IMR-90 (cell line): ENCODE measurements around the gene SDCCAG8. TPM values are rescaled to one million over a fixed set of nuclear protein-coding genes. Genes with fewer than 3 reads are reported as not detected.

ENCODE experiments used
- ATAC-seq: fragments of 200-7000 bp; cut with Tn5 transposase; 2 replicates; pipeline ENCODE4 v1.9.1; 2020; ENCODE audit warnings: low read depth, mild to moderate bottlenecking, moderate library complexity
- BruUV-seq: library from RNA; stranded (reverse); fragments of 400-500 nt; replicated peaks from 2 replicates; lab custom pipeline; 2021; lab: Mats Ljungman, UMichigan
- CTCF ChIA-PET: fragments of 300-600 bp; formaldehyde crosslinking; extraction: SDS; loops from one replicate; lab custom pipeline; 2021; ENCODE audit warnings: antibody characterized with exemption; lab: Yijun Ruan, JAX
- POLR2A ChIA-PET: fragments of 300-600 bp; sonication (Branson Sonifier 250); formaldehyde crosslinking; loops from one replicate; lab custom pipeline; 2022; ENCODE audit warnings: antibody characterized with exemption; ENCODE audit not compliant: unreplicated experiment; lab: Charles Lee
- DNase-seq: peaks from one replicate; pipeline ENCODE4 v3.0.0; 2013
- H2AFZ ChIP-seq: replicated peaks from 2 replicates; pipeline ENCODE3; 2013; ENCODE audit warnings: low read length, mild to moderate bottlenecking; ENCODE audit not compliant: poor library complexity
- H2AK5ac ChIP-seq: 2 replicates; pipeline ENCODE4 v1.6.1; 2013; ENCODE audit warnings: low read depth, low read length, inconsistent platforms
- H2AK9ac ChIP-seq: replicated peaks from 2 replicates; pipeline ENCODE3; 2013; ENCODE audit warnings: mild to moderate bottlenecking, low read depth, low read length, moderate library complexity; ENCODE audit not compliant: poor library complexity
- H2BK120ac ChIP-seq: 2 replicates; pipeline ENCODE4 v1.6.1; 2013; ENCODE audit warnings: low read depth, low read length, inconsistent platforms
- H2BK15ac ChIP-seq: 3 replicates; pipeline ENCODE4 v1.6.1; 2013; ENCODE audit warnings: low read depth, low read length, inconsistent platforms
- H2BK20ac ChIP-seq: 2 replicates; pipeline ENCODE4 v1.6.1; 2013; ENCODE audit warnings: low read depth, mild to moderate bottlenecking, inconsistent platforms, low read length, moderate library complexity
- H2BK5ac ChIP-seq: 2 replicates; pipeline ENCODE4 v1.6.1; 2013; ENCODE audit warnings: mild to moderate bottlenecking, low read depth, low read length, inconsistent platforms; ENCODE audit not compliant: poor library complexity, severe bottlenecking
- H3K14ac ChIP-seq: replicated peaks from 2 replicates; pipeline ENCODE4 v1.6.1; 2013; ENCODE audit warnings: low read depth, low read length, inconsistent platforms
- H3K18ac ChIP-seq: 2 replicates; pipeline ENCODE4 v1.6.1; 2013; ENCODE audit warnings: low read depth, low read length, control low read depth
- H3K23ac ChIP-seq: 2 replicates; pipeline ENCODE4 v1.6.1; 2013; ENCODE audit warnings: low read depth, low read length, inconsistent platforms
- H3K27ac ChIP-seq: 2 replicates; pipeline ENCODE4 v1.5.1; 2013; ENCODE audit warnings: mild to moderate bottlenecking, control low read depth, low read length; ENCODE audit not compliant: insufficient read depth
- H3K27me3 ChIP-seq: 2 replicates; pipeline ENCODE4 v1.6.1; 2013; ENCODE audit warnings: low read length; ENCODE audit not compliant: control insufficient read depth, insufficient read depth
- H3K36me3 ChIP-seq: 2 replicates; pipeline ENCODE4 v1.6.1; 2013; ENCODE audit warnings: low read length, mixed read lengths; ENCODE audit not compliant: control insufficient read depth, insufficient read depth
- H3K4ac ChIP-seq: 2 replicates; pipeline ENCODE4 v1.6.1; 2013; ENCODE audit warnings: low read depth, low read length, inconsistent platforms
- H3K4me1 ChIP-seq: 2 replicates; pipeline ENCODE4 v1.6.1; 2013; ENCODE audit warnings: low read length, mixed read lengths; ENCODE audit not compliant: control insufficient read depth, insufficient read depth
- H3K4me2 ChIP-seq: 2 replicates; pipeline ENCODE4 v1.6.1; 2013; ENCODE audit warnings: low read depth, mild to moderate bottlenecking, control low read depth, low read length, moderate library complexity
- H3K4me3 ChIP-seq: 2 replicates; pipeline ENCODE4 v1.5.1; 2013; ENCODE audit warnings: low read depth, mild to moderate bottlenecking, control low read depth, low read length, moderate library complexity; ENCODE audit not compliant: insufficient read depth
- H3K56ac ChIP-seq: 2 replicates; pipeline ENCODE4 v1.6.1; 2013; ENCODE audit warnings: low read length, inconsistent platforms; ENCODE audit not compliant: insufficient read depth; ENCODE audit errors: extremely low read depth
- H3K79me1 ChIP-seq, 2 experiments: 2 replicates each; pipeline ENCODE4 v1.6.1; 2013; ENCODE audit warnings: low read length in 2 of 2, inconsistent platforms in 1 of 2, low read depth in 1 of 2
- H3K9ac ChIP-seq: 2 replicates; pipeline ENCODE4 v1.6.1; 2013; ENCODE audit warnings: low read depth, low read length, control low read depth
- H3K9me1 ChIP-seq: 2 replicates; pipeline ENCODE4 v1.6.1; 2013; ENCODE audit warnings: low read length, inconsistent platforms; ENCODE audit not compliant: insufficient read depth
- H3K9me3 ChIP-seq: 2 replicates; pipeline ENCODE4 v1.6.1; 2013; ENCODE audit warnings: low read length; ENCODE audit not compliant: control insufficient read depth, insufficient read depth
- H4K20me1 ChIP-seq: 2 replicates; pipeline ENCODE4 v1.6.1; 2013; ENCODE audit warnings: low read length, inconsistent platforms; ENCODE audit not compliant: insufficient read depth
- H4K5ac ChIP-seq: 2 replicates; pipeline ENCODE4 v1.6.1; 2013; ENCODE audit warnings: mild to moderate bottlenecking, low read depth, low read length, control low read depth
- H4K8ac ChIP-seq, 2 experiments: 2 replicates each; pipeline ENCODE4 v1.6.1; 2013; ENCODE audit warnings: low read depth in 2 of 2, low read length in 2 of 2, control low read depth in 1 of 2, inconsistent platforms in 1 of 2
- H4K91ac ChIP-seq: 2 replicates; pipeline ENCODE4 v1.6.1; 2013; ENCODE audit warnings: low read depth, low read length, inconsistent platforms; ENCODE audit not compliant: insufficient read depth
- BHLHE40 ChIP-seq: fragments of 150-350 bp; IDR thresholded peaks from 2 replicates; pipeline ENCODE4 v1.6.1; 2016; ENCODE audit warnings: mild to moderate bottlenecking, low read depth, low read length
- CEBPB ChIP-seq: IDR thresholded peaks from 2 replicates; pipeline ENCODE4 v1.6.1; 2012; ENCODE audit warnings: low read depth, low read length, improper control_type of control experiment
- CHD1 ChIP-seq: IDR thresholded peaks from 2 replicates; pipeline ENCODE4 v1.6.1; 2012; ENCODE audit warnings: low read depth, low read length, improper control_type of control experiment
- FOS ChIP-seq: fragments of 150-350 bp; IDR thresholded peaks from 2 replicates; pipeline ENCODE4 v1.6.1; 2016; ENCODE audit warnings: low read depth, low read length
- MAFK ChIP-seq: IDR thresholded peaks from 2 replicates; pipeline ENCODE4 v1.6.1; 2012; ENCODE audit warnings: low read depth, low read length, improper control_type of control experiment
- MAZ ChIP-seq: IDR thresholded peaks from 2 replicates; pipeline ENCODE4 v1.6.1; 2012; ENCODE audit warnings: low read depth, mild to moderate bottlenecking, low read length, improper control_type of control experiment, moderate library complexity, borderline replicate concordance
- MXI1 ChIP-seq: IDR thresholded peaks from 2 replicates; pipeline ENCODE4 v1.6.1; 2012; ENCODE audit warnings: low read depth, mild to moderate bottlenecking, low read length, moderate library complexity, borderline replicate concordance
- NFE2L2 ChIP-seq: fragments of 150-350 bp; IDR thresholded peaks from 2 replicates; pipeline ENCODE4 v1.6.1; 2016; ENCODE audit warnings: low read depth, mild to moderate bottlenecking, low read length
- POLR2A ChIP-seq: IDR thresholded peaks from 2 replicates; pipeline ENCODE4 v1.6.1; 2012; ENCODE audit warnings: mild to moderate bottlenecking, low read depth, low read length
- RAD21 ChIP-seq: IDR thresholded peaks from 2 replicates; pipeline ENCODE4 v1.6.1; 2012; ENCODE audit warnings: low read length, improper control_type of control experiment
- RCOR1 ChIP-seq: IDR thresholded peaks from 2 replicates; pipeline ENCODE4 v1.6.1; 2012; ENCODE audit warnings: mild to moderate bottlenecking, low read length, improper control_type of control experiment; ENCODE audit not compliant: insufficient replicate concordance
- RFX5 ChIP-seq: IDR thresholded peaks from 2 replicates; pipeline ENCODE4 v1.8.0; 2012; ENCODE audit warnings: low read depth, mild to moderate bottlenecking, low read length, moderate library complexity
- SMC3 ChIP-seq: fragments of 150-350 bp; IDR thresholded peaks from 2 replicates; pipeline ENCODE4 v1.6.1; 2016; ENCODE audit warnings: low read depth, mild to moderate bottlenecking, antibody characterized with exemption, low read length, moderate library complexity
- USF2 ChIP-seq: fragments of 150-350 bp; IDR thresholded peaks from 2 replicates; pipeline ENCODE4 v1.6.1; 2017; ENCODE audit warnings: mild to moderate bottlenecking, antibody characterized with exemption, low read length, low read depth
- WGBS, 2 experiments: methylation state at CpG; one replicate each; pipeline versions ENCODE4 v1.1.5 to v1.1.7; 2013; ENCODE audit warnings: missing lambda C conversion rate in 2 of 2; ENCODE audit not compliant: insufficient read length in 1 of 2; ENCODE audit errors: extremely low coverage in 2 of 2; 5-methylcytosine and 5-hydroxymethylcytosine counted together
- dilution Hi-C: fragments of 300-500 bp; cut with HindIII; formaldehyde crosslinking; loops from one replicate; pipeline ENCODE4 v1.14.3; 2018; ENCODE audit warnings: low sequenced_read_pairs; ENCODE audit not compliant: unreplicated experiment
- in situ Hi-C: fragments of 300-500 bp; cut with MboI; formaldehyde crosslinking; loops from 3 replicates; pipeline ENCODE4 v1.14.3; 2019; ENCODE audit warnings: low sequenced_read_pairs, inconsistent platforms, mixed read lengths
- intact Hi-C: fragments of 100-400 bp; cut with micrococcal nuclease; formaldehyde crosslinking; loops from 2 replicates; pipeline ENCODE4 v1.10.0; 2022
- polyA plus RNA-seq, 3 experiments: library from polyadenylated mRNA; depleted of rRNA; stranded (reverse); fragments of >200 nt; gene quantifications; 2 replicates each; pipeline ENCODE4 v1.2.3, GENCODE V29; 2012; ENCODE audit warnings: low replicate concordance in 1 of 3
- total RNA-seq: library from RNA; depleted of rRNA; stranded (reverse); fragments of >200 nt; gene quantifications from 2 replicates; pipeline ENCODE4 v1.2.3, GENCODE V29; 2012
- TF ChIP-seq, protein P1 (sequence below): conservative IDR thresholded peaks from 2 replicates; pipeline ENCODE4 v1.5.1; 2012; ENCODE audit warnings: mild to moderate bottlenecking, low read depth, low read length, improper control_type of control experiment
- TF ChIP-seq, protein P2 (sequence below): fragments of 150-350 bp; IDR thresholded peaks from 2 replicates; pipeline ENCODE4 v1.6.1; 2016; ENCODE audit warnings: low read depth, mild to moderate bottlenecking, low read length, moderate library complexity, borderline replicate concordance

The SDCCAG8 gene
- total and polyA plus RNA-seq, 2 of the 4 experiments (the other 2 are of a cell fraction): 25.2 to 46.8 TPM

- no peaks in the 10 kb centered on the region for H3K4me1 ChIP-seq
- no peaks in the 10 kb centered on the region for H3K79me1 ChIP-seq
- no peaks in the 10 kb centered on the region; the same call in 1 of the 2 replicates for H4K20me1 ChIP-seq
- H4K8ac ChIP-seq: no peak overlapping the region
- H3K9me3 ChIP-seq: no peaks in the 10 kb centered on the region
- no peak overlapping the region for H3K23ac ChIP-seq
- H3K9ac ChIP-seq: no peak overlapping the region
- H2AK5ac ChIP-seq: no peak overlapping the region
- no CpG with 5 or more reads among the region's 3 CpGs for WGBS, 2 experiments
- no peak for TF ChIP-seq USF2
- TF ChIP-seq MXI1: no peak
- no peak for TF ChIP-seq NFE2L2
- TF ChIP-seq RAD21: no peak
- TF ChIP-seq, protein P1, sequence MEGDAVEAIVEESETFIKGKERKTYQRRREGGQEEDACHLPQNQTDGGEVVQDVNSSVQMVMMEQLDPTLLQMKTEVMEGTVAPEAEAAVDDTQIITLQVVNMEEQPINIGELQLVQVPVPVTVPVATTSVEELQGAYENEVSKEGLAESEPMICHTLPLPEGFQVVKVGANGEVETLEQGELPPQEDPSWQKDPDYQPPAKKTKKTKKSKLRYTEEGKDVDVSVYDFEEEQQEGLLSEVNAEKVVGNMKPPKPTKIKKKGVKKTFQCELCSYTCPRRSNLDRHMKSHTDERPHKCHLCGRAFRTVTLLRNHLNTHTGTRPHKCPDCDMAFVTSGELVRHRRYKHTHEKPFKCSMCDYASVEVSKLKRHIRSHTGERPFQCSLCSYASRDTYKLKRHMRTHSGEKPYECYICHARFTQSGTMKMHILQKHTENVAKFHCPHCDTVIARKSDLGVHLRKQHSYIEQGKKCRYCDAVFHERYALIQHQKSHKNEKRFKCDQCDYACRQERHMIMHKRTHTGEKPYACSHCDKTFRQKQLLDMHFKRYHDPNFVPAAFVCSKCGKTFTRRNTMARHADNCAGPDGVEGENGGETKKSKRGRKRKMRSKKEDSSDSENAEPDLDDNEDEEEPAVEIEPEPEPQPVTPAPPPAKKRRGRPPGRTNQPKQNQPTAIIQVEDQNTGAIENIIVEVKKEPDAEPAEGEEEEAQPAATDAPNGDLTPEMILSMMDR: no peak
- no peak for TF ChIP-seq POLR2A
- TF ChIP-seq MAZ: no peak
- TF ChIP-seq CEBPB: no peak
- no peak for TF ChIP-seq RCOR1
- no peak for TF ChIP-seq SMC3
- no peak for TF ChIP-seq BHLHE40
- TF ChIP-seq RFX5: no peak
- TF ChIP-seq FOS: no peak
- TF ChIP-seq MAFK: no peak
- TF ChIP-seq, protein P2, sequence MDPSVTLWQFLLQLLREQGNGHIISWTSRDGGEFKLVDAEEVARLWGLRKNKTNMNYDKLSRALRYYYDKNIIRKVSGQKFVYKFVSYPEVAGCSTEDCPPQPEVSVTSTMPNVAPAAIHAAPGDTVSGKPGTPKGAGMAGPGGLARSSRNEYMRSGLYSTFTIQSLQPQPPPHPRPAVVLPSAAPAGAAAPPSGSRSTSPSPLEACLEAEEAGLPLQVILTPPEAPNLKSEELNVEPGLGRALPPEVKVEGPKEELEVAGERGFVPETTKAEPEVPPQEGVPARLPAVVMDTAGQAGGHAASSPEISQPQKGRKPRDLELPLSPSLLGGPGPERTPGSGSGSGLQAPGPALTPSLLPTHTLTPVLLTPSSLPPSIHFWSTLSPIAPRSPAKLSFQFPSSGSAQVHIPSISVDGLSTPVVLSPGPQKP: no peak
- no peak for TF ChIP-seq CHD1
- H3K4ac ChIP-seq: no peak overlapping the region
- H3K36me3 ChIP-seq: peaks cover 5% of the 10 kb centered on the region; the same call in 1 of the 2 replicates
- no TSS peak for BruUV-seq
- no peak overlapping the region for H3K4me2 ChIP-seq
- no peak overlapping the region for H3K14ac ChIP-seq
- no peak overlapping the region for H3K4me3 ChIP-seq
- H4K5ac ChIP-seq: no peak overlapping the region
- H3K27ac ChIP-seq: no peak overlapping the region
- no peak overlapping the region for H2BK120ac ChIP-seq
- no peak overlapping the region for H3K18ac ChIP-seq
- POLR2A ChIA-PET: no interaction called here
- H2AFZ ChIP-seq: no peak overlapping the region
- intact Hi-C loops: loop anchor here (5.0 kb wide), 1 partner anchor 361 kb away; no protein-coding TSS in a partner anchor
- no peak overlapping the region for H2BK15ac ChIP-seq
- no peaks in the 10 kb centered on the region for H3K27me3 ChIP-seq
- no peak overlapping the region for H3K56ac ChIP-seq
- no peak for ATAC-seq
- H2BK5ac ChIP-seq: no peak overlapping the region
- no peaks in the 10 kb centered on the region; the same call in 1 of the 2 replicates for H3K9me1 ChIP-seq
- dilution Hi-C loops: no loop called here
- H4K91ac ChIP-seq: no peak overlapping the region
- no peak overlapping the region for H2AK9ac ChIP-seq
- in situ Hi-C loops: no loop called here
- DNase-seq: no peak
- H2BK20ac ChIP-seq: no peak overlapping the region
- CTCF ChIA-PET: no interaction called here
Observed at GRCh38 chr1:243346016-243346415, 90.2 kb downstream of the SDCCAG8 start.
